MCF 10A (cell line): ENCODE results near the gene DBNDD1. TPM values are rescaled to one million over a fixed set of nuclear protein-coding genes. Genes with fewer than 3 reads are reported as not detected.

ENCODE experiments used
- BruUV-seq: library from RNA; stranded (reverse); fragments of 400-500 nt; replicated peaks from 2 replicates; lab custom pipeline; 2021; lab: Mats Ljungman, UMichigan
- CTCF ChIA-PET: fragments of 300-600 bp; sonication (Branson Sonifier 250); formaldehyde crosslinking; extraction: SDS; loops from one replicate; lab custom pipeline; 2021; ENCODE audit warnings: antibody characterized with exemption, inconsistent platforms; lab: Yijun Ruan, JAX
- POLR2A ChIA-PET: fragments of 300-600, 350-650 bp; sonication (Branson Sonifier 250); formaldehyde crosslinking; extraction: SDS; loops from one replicate; lab custom pipeline; 2020; ENCODE audit warnings: antibody characterized with exemption, inconsistent platforms; lab: Yijun Ruan, JAX
- DNase-seq: peaks from one replicate; pipeline ENCODE4 v3.0.0-alpha.2; 2018; ENCODE audit not compliant: unreplicated experiment
- H3K27ac Mint-ChIP-seq: one replicate; pipeline ENCODE4 v1.8.0; 2022; ENCODE audit warnings: mild to moderate bottlenecking, low read depth, mixed read lengths; ENCODE audit not compliant: unreplicated experiment
- H3K27me3 Mint-ChIP-seq: one replicate; pipeline ENCODE4 v1.8.0; 2022; ENCODE audit warnings: mixed read lengths; ENCODE audit not compliant: insufficient read depth, unreplicated experiment
- H3K36me3 Mint-ChIP-seq: one replicate; pipeline ENCODE4 v1.8.0; 2022; ENCODE audit warnings: mild to moderate bottlenecking, moderate library complexity, mixed read lengths; ENCODE audit not compliant: insufficient read depth, unreplicated experiment
- H3K4me1 Mint-ChIP-seq: one replicate; pipeline ENCODE4 v1.8.0; 2022; ENCODE audit warnings: mixed read lengths; ENCODE audit not compliant: insufficient read depth, unreplicated experiment
- H3K4me3 Mint-ChIP-seq: one replicate; pipeline ENCODE4 v1.8.0; 2022; ENCODE audit warnings: mild to moderate bottlenecking, moderate library complexity, mixed read lengths; ENCODE audit not compliant: unreplicated experiment
- H3K9me3 Mint-ChIP-seq: one replicate; pipeline ENCODE4 v1.8.0; 2022; ENCODE audit warnings: mixed read lengths; ENCODE audit not compliant: unreplicated experiment
- intact Hi-C: fragments of 100-400 bp; cut with micrococcal nuclease; formaldehyde crosslinking; loops from 2 replicates; pipeline ENCODE4 v1.14.1; 2022
- total RNA-seq: library from RNA; stranded (reverse); gene quantifications from 2 replicates; pipeline ENCODE4 v1.2.3, GENCODE V29; 2022
- TF ChIP-seq, protein P1 (sequence below): fragments of 200-600 bp; IDR thresholded peaks from one replicate; pipeline ENCODE4 v1.8.0; 2022; ENCODE audit warnings: antibody characterized with exemption, mild to moderate bottlenecking; ENCODE audit not compliant: unreplicated experiment

DBNDD1 gene
- total RNA-seq, 1 experiment from 2014 or later: 3.5 TPM

DNA sequence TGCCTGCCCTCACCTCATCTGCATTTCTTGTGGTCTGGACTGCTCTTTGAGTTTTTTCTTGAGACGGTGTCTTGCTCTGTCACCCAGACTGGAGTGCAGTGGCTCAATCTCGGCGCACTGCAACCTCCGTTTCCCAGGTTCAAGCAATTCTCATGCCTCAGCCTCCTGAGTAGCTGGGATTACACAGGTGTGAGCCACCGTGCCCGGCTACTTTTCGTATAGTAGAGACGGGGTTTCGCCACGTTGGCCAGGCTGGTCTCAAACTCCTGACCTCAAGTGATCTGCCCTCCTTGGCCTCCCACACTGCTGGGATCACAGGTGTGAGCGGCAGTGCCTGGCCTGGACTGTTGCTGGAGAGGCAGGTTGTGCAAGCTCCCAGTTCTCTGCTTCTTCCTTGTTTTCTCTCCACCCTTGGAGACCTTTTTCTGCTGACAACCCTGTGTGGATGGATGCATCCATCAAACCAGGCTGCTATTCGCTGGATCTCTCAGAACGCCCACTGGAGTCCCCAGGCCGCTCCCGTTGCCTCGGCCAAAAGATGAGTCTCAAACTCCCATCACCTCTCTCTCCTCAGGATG is 22.7 kb upstream of the DBNDD1 start:
- TF ChIP-seq, protein P1, sequence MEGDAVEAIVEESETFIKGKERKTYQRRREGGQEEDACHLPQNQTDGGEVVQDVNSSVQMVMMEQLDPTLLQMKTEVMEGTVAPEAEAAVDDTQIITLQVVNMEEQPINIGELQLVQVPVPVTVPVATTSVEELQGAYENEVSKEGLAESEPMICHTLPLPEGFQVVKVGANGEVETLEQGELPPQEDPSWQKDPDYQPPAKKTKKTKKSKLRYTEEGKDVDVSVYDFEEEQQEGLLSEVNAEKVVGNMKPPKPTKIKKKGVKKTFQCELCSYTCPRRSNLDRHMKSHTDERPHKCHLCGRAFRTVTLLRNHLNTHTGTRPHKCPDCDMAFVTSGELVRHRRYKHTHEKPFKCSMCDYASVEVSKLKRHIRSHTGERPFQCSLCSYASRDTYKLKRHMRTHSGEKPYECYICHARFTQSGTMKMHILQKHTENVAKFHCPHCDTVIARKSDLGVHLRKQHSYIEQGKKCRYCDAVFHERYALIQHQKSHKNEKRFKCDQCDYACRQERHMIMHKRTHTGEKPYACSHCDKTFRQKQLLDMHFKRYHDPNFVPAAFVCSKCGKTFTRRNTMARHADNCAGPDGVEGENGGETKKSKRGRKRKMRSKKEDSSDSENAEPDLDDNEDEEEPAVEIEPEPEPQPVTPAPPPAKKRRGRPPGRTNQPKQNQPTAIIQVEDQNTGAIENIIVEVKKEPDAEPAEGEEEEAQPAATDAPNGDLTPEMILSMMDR: no peak
- DNase-seq: no peak
- ChIA-PET CTCF (no interaction called here), POLR2A (no interaction called here)
- H3K4me1 Mint-ChIP-seq: peaks cover 11% of the 10 kb centered on the region
- no peaks in the 10 kb centered on the region for H3K27me3 Mint-ChIP-seq
- intact Hi-C loops: no loop called here
- no peak overlapping the region for H3K27ac Mint-ChIP-seq
- H3K4me3 Mint-ChIP-seq: no peak overlapping the region
- H3K9me3 Mint-ChIP-seq: no peaks in the 10 kb centered on the region
- peaks cover 41% of the 10 kb centered on the region for H3K36me3 Mint-ChIP-seq
- BruUV-seq: no TSS peak

DNA sequence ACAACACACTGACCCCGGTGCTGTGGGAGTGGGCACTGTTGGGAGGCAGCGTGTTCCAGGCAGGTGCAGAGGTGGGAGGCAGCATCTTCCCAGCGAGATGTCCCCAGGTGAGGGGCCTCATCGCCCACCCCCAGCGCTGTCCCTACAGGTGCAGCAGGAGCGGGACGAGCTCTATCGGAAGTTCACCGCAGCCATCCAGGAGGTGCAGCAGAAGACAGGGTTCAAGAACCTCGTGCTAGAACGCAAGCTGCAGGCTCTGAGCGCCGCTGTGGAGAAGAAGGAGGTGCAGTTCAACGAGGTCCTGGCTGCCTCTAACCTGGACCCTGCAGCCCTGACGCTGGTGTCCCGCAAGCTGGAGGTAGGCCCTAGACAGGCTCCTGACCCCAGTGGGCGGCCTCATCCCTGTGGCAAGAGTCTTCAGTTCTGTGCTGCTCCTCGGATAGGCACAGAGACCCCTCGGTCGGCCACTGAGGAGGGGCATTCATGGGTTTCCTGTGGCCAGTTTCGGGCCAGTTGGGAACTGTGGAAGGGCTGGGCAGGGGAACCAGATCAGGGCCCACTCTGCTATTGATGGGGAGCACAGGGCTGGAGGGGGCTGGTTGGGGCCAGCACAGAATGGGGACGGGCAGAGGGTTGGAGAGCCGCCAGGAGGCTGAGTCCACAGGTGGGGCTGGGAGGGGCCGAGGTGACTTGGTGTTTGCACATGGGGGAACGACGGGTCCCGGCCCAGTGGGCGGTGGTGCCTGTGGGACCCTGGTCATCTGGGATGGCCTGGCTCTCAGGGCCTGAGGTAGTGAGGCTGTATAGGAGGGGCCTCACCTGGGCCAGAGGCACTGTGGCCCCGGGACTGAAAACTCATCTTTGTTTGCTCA is 21.1 kb upstream of the DBNDD1 start:
- BruUV-seq: no TSS peak
- no peak overlapping the region for H3K27ac Mint-ChIP-seq
- H3K36me3 Mint-ChIP-seq: peaks cover 57% of the 10 kb centered on the region
- TF ChIP-seq, protein P1: no peak
- ChIA-PET POLR2A (no interaction called here), CTCF (interaction anchor here (0.6 to 1.6 kb wide), 2 partner anchors 42 to 308 kb away, joined by 3 read pairs; no protein-coding TSS in a partner anchor)
- H3K4me1 Mint-ChIP-seq: peaks cover 11% of the 10 kb centered on the region
- intact Hi-C loops: no loop called here
- no peaks in the 10 kb centered on the region for H3K9me3 Mint-ChIP-seq
- no peak overlapping the region for H3K4me3 Mint-ChIP-seq
- no peaks in the 10 kb centered on the region for H3K27me3 Mint-ChIP-seq
- no peak for DNase-seq

DNA sequence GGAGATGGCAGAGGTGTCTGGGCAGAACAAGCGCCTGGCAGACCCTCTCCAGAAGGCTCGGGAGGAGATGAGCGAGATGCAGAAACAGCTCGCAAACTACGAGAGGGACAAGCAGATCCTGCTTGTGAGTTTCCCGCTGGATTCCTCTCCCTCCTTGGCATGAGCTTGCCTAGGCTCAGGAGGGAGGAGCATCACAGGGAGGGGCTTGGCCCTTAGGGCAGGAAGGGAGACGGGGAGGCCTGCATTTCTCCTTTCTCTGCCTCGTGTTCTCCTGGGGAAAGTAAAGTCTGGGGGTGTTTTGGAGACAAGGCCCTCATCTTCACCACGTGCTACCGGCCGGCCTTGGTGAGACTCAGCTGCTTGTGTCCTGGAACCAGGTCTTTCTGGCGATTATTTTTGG is 18.0 kb upstream of the DBNDD1 start:
- Mint-ChIP-seq H3K36me3 (peaks cover 70% of the 10 kb centered on the region), H3K4me3 (no peak overlapping the region), H3K27ac (no peak overlapping the region), H3K4me1 (no peaks in the 10 kb centered on the region), H3K9me3 (no peaks in the 10 kb centered on the region), H3K27me3 (no peaks in the 10 kb centered on the region)
- CTCF ChIA-PET: no interaction called here
- TF ChIP-seq, protein P1: no peak
- intact Hi-C loops: no loop called here
- POLR2A ChIA-PET: interaction anchor here (1.3 kb wide), 1 partner anchor 14 kb away, joined by 4 read pairs; no protein-coding TSS in a partner anchor
- no peak for DNase-seq
- no TSS peak for BruUV-seq

DNA sequence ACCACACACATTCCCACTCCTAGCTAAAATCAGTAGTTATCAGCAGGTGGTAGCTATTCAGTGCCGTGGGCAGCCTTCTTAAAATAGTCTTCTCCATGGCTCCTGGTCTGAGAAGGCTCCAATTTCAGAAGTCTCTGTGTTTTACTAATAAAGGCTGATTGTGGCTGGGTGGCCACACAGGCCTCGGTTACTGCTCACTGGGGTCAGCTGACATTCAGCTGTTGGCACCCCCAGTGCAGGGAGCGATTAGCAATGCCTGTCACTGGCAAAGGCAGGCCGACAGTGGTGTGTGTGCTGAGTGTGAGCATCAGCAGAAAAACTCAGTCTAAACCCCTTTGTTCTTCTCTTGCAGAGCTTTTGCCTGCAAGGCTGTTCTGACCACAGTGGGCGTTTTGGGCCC is 16.6 kb upstream of the DBNDD1 start:
- TF ChIP-seq, protein P1: no peak
- no peak overlapping the region for H3K27ac Mint-ChIP-seq
- BruUV-seq: no TSS peak
- H3K9me3 Mint-ChIP-seq: no peaks in the 10 kb centered on the region
- DNase-seq: no peak
- POLR2A ChIA-PET: interaction anchor here (0.6 to 1.3 kb wide), 2 partner anchors 13 to 27 kb away, joined by 4 read pairs; no protein-coding TSS in a partner anchor
- CTCF ChIA-PET: interaction anchor here (1.1 kb wide), 1 partner anchor 10 kb away, joined by 4 read pairs; no protein-coding TSS in a partner anchor
- H3K27me3 Mint-ChIP-seq: no peaks in the 10 kb centered on the region
- peaks cover 6% of the 10 kb centered on the region for H3K4me1 Mint-ChIP-seq
- H3K4me3 Mint-ChIP-seq: no peak overlapping the region
- intact Hi-C loops: no loop called here
- peaks cover 79% of the 10 kb centered on the region for H3K36me3 Mint-ChIP-seq
